ENCODE data around the gene SGPP1. TPM values are rescaled to one million over a fixed set of nuclear protein-coding genes. Genes with fewer than 3 reads are reported as not detected.

Gene SGPP1
- total RNA-seq, 1 donor from 2014 or later = 18.9 TPM

GRCh38 chr14:63673886-63674497 is 53.9 kb downstream of the SGPP1 start:
- no peak for TF ChIP-seq CTCF (conservative IDR thresholded peaks at IDR 0.05; ENCODE audit: low read depth, low read length)
- DNase-seq (ENCODE audit: low read depth) = no peak
- no peak overlapping the region for H3K4me3 ChIP-seq (ENCODE audit: low read depth, low read length)

DNA sequence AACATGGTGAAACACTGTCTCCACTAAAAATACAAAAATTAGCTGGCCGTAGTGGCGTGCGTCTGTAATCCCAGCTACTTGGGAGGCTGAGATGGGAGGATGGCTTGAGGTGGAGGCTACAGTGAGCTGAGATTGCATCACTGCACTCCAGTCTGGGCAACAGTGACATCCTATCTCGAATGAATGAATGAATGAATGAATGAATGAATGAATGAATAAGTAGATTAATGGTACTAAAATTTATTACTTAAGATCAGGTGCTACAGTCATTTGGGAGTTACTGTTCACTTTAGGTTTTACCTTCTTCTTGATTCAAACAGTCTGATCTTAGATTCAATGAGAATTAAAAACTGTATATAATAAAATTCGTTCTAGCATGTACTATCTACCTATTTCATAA is 54.6 kb downstream of the SGPP1 start:
- TF ChIP-seq CTCF (conservative IDR thresholded peaks at IDR 0.05; ENCODE audit: low read depth, low read length) = no peak
- H3K4me3 ChIP-seq (ENCODE audit: low read depth, low read length) = no peak overlapping the region
- DNase-seq (ENCODE audit: low read depth) = no peak

- peak; percentile 85 for DNase-seq (ENCODE audit: low read depth)
- no peak overlapping the region for H3K4me3 ChIP-seq (ENCODE audit: low read depth, low read length)
- no peak for TF ChIP-seq CTCF (conservative IDR thresholded peaks at IDR 0.05; ENCODE audit: low read depth, low read length)
Observed at GRCh38 chr14:63672417-63673180, 55.3 kb downstream of the SGPP1 start.

- no peak for DNase-seq (ENCODE audit: low read depth)
- no peak overlapping the region for H3K4me3 ChIP-seq (ENCODE audit: low read depth, low read length)
- no peak for TF ChIP-seq CTCF (conservative IDR thresholded peaks at IDR 0.05; ENCODE audit: low read depth, low read length)
Observed at GRCh38 chr14:63671987-63672386, 55.9 kb downstream of the SGPP1 start.

DNA sequence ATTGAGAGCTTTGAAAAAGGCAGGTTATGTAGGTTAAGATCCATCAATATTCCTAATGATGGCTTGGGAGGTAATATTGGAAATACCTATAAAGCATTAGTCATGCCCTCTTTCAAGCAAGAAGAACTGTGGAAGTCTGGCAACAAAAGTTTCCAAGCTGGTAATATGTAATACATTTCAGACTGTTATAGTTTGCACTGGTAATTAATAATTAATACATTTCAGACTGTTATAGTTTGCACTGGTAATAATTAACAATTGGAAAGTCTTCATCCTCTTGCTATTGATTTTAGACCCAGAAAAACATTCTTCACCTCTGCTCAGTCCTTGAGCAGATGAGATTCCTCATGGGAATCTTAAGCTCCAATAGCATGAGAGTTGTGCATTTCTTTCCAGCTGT is 57.2 kb downstream of the SGPP1 start:
- DNase-seq (ENCODE audit: low read depth) = peak; percentile 72

GRCh38 chr14:63666335-63666734 is 61.5 kb downstream of the SGPP1 start:
- DNase-seq (ENCODE audit: low read depth) = no peak
- TF ChIP-seq CTCF (conservative IDR thresholded peaks at IDR 0.05; ENCODE audit: low read depth, low read length) = no peak

More for the DNA sequence above, 57.2 kb downstream of the SGPP1 start:
- no peak for TF ChIP-seq CTCF (conservative IDR thresholded peaks at IDR 0.05; ENCODE audit: low read depth, low read length)
- H3K4me3 ChIP-seq (ENCODE audit: low read depth, low read length) = no peak overlapping the region

More at GRCh38 chr14:63666335-63666734, 61.5 kb downstream of the SGPP1 start:
- H3K4me3 ChIP-seq (ENCODE audit: low read depth, low read length) = no peak overlapping the region
